Activated CD8-positive, alpha-beta memory T cell treated with anti-CD3 and anti-CD28 coated beads, Interleukin-2, amount 50 U/mL, for 4 hours (primary cell): Measurements from ENCODE around the gene RCC1.
"Not testable (repeated sequence)": the region's sequence is repeated elsewhere in the genome, so short reads cannot be mapped to it uniquely, and the experiment has no call there.

ENCODE experiments used
- DNase-seq: peaks from one replicate; pipeline ENCODE4 v3.0.0-alpha.2; 2020

RCC1 gene

DNA sequence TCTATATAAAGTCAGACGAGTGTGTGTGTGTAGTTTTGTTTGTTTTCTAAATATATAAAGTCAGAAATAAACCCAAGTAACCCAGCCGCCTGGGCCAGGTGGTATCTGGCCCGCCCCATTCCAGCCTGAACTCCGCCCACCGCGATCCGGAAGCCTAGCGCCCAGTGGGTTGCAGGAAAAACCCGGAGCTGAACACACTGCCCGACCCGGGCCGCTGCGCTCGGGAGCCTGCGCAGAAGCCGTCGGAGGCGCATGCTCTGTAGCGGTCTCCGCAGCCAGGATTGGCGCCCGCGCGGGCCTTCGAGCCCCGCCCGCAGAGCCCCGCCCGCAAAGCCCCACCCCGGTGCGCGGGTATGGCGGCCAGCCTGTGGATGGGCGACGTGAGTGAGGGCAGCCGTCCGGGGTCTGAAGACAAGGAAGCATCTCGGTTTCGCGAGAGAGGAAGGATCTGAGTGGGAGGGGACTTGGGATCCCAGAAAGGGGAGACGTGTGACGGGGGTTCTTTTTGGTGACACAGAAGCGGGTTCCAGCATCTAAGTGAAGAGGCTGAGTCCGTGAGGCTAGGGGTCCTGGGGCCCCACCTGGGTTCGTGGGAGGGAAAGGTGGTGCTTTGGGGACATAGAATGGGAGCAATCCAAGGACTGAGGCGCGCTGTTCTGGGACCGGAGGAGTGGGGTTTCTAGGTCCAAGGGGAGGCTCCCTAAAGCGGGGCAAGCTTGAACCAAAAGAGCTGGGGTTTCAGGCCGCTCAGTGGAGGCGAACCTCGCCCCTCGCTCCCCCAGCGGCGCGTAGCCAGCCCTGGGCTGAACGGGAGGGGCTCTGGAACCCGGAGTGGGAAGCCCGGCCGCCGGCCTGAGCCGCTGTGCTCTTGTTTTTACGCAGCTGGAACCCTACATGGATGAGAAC lies 47.2 kb downstream of the RCC1 start, which contains the start of gene TRNAU1AP:
Gene TRNAU1AP, plus strand, starts transcription at position 328 of the 906 bp plus-strand sequence. Its CDS starts 26 bp downstream, at position 354.
- DNase-seq = peak; percentile 97

DNA sequence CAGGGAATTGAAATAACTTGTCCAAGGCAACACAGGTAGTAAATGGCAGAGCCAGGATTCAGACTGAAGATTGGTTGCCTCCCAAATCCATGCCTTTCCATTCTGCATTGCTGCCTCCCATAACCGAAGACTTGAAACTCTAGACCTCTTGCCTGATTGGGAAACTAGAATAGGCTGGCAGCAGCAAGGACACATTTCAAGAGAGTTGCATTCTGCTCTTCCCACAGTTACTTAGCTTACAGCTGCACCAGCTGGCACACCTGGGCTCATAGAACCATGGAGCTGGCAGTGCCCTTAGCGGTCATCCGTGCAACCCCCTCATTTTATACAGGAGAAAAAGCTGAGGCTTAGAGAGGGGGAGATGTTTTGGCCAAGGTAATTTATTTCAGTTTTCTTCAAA lies 55.0 kb downstream of the RCC1 start:
- DNase-seq = no peak

DNA sequence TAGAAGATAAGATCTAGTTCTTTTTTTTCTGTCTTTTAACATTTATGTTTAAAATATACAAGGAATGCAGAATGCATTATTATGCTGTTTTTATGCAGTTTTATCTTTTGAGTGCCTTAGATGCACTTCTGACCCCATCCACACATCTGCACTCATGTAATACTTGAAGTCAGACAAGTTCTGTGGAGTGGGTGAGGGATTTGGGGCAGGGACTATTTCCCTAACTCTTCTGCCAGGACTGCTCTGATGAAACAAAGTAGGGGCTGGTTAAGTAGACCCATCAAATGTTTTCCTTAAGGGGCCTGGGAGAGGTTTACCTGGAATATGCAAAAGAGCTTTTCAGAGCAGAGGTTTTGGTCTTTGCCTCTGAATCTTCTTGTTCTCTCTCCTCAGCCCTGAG lies 58.5 kb downstream of the RCC1 start:
- DNase-seq = no peak

DNA sequence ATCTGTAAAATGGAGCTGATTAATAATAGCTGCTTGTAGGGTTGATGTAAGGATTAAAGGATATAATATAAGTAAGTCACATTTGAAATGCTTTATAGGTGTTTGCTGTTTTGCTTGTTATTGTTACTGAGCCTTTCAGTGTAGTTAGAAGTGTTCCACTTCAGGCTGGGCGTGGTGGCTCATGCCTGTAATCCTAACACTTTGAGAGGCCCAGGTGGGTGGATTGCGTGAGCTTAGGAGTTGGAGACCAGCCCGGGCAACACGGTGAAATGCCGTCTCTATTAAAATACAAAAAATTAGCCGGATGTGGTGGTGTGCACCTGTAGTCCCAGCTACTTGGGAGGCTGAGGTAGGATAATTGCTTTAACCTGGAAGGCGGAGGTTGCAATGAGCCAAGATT lies 59.2 kb downstream of the RCC1 start:
- DNase-seq = no peak

GRCh38 chr1:28565726-28566125 lies 59.9 kb downstream of the RCC1 start:
- no peak for DNase-seq

DNA sequence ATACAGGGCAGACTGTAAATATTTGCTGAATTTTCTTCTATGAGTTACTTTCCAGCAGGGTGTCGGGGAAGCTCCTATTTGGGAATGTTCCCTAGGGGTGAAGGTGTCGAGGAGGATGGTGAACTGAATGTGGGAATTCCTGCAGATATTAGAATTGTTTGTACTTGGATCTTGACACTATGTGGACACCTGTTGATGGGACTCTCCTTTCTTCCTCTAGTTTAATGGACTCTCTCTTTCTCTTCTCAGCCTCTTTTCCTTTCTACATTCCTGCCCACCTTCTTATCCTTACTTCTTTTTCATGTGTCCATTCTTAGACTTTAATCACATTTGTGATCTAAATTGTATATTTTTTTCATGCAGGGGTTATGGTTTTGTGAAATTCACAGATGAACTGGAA lies 61.1 kb downstream of the RCC1 start:
- no peak for DNase-seq

- DNase-seq = no peak
Measured at GRCh38 chr1:28571911-28572310, 66.1 kb downstream of the RCC1 start.

DNA sequence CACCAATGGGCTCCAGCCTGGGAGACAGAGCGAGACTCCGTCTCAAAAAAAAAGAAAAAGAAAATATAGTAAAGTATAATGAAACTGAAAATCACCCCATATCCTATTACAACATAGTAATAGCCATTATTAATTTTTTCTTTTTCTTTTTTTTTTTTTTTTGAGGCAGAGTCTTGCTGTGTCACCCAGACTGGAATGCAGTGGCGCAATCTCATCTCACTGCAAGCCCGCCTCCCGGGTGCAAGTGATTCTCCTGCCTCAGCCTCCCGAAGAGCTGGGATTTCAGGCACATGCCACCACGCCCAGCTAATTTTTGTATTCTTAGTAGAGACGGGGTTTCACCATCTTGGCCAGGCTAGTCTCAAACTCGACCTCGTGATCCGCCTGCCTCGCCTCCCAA lies 67.0 kb downstream of the RCC1 start:
- not testable (repeated sequence) for DNase-seq

- DNase-seq = no peak
Measured at GRCh38 chr1:28573564-28573963, 67.7 kb downstream of the RCC1 start.

GRCh38 chr1:28577052-28577678 lies 71.3 kb downstream of the RCC1 start:
- no peak for DNase-seq

GRCh38 chr1:28577738-28578536 lies 72.1 kb downstream of the RCC1 start:
- no peak for DNase-seq

- no peak for DNase-seq
Measured at GRCh38 chr1:28578696-28579218, 72.9 kb downstream of the RCC1 start.

DNA sequence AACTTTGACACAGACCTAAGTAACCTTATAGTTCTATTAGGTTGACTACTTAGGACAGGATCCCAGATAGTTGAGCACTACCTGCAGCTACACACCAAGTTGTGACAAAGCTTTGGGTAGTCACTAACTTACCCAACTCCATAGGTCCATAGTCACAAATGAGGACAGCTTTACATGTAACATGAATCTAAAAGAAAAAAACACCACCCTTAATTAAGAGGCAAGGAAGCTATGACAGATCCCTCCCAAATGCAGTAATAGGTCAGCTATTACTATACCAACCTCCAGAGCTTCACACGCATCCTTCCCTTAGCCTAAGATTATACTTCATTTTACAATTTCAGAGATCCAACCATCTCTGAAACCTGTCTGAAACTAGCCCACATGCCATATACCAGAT lies 73.6 kb downstream of the RCC1 start:
- DNase-seq = no peak

GRCh38 chr1:28580722-28581530 lies 75.1 kb downstream of the RCC1 start:
- peak; percentile 61 for DNase-seq

DNA sequence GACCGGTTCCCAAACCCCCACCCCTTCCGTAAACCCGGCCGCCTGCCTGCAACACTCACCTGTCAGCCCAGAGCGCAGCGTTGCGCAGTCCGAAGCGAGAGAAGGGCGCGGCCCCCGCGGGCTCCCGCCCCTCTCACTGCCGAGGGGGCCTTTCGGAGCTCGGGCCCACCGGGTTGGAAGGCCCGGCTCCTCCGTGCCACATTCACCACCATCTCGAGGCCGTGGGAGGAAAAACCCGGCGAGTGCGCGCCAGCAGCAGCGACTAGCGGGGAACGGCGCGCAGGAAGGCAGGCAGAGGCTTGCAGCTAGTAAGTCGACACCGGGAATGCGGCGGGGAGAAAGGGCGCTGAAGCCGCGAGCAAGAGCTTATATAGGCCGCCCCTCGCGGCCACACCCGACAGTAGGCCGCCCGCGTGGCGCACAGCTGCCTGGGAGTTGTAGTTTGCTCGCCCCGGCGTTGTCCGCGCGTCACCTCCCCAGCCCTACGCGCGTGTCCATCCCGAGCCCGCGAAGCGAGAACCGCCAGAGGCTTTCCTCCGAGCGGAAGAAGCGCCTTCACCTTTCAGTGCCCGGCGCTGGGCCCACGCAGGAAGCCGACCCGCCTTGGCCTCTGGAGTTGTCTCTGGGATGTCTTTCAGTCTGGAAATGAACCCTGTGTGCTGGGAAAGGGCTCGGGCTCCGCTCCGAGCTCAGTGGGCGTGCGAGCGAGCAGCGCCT lies 75.8 kb downstream of the RCC1 start:
- DNase-seq = peak; percentile 93

DNA sequence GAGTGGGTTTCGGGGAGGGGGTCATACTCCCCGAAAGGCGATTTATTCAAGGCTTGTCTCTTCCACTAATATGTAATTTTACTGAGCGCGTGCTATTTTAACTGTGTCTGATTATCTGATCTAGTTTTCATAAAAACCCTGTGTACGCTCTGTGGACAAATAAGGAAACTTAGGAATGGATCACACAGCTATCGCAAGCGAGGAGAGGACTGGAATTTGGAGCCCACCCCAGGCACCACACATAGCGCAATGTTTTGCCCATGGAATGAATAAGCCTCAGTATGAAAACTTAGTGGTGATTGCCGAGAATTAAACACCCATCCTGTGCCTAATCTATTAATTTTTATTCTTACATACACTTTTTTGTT lies 76.4 kb downstream of the RCC1 start:
- no peak for DNase-seq

DNA sequence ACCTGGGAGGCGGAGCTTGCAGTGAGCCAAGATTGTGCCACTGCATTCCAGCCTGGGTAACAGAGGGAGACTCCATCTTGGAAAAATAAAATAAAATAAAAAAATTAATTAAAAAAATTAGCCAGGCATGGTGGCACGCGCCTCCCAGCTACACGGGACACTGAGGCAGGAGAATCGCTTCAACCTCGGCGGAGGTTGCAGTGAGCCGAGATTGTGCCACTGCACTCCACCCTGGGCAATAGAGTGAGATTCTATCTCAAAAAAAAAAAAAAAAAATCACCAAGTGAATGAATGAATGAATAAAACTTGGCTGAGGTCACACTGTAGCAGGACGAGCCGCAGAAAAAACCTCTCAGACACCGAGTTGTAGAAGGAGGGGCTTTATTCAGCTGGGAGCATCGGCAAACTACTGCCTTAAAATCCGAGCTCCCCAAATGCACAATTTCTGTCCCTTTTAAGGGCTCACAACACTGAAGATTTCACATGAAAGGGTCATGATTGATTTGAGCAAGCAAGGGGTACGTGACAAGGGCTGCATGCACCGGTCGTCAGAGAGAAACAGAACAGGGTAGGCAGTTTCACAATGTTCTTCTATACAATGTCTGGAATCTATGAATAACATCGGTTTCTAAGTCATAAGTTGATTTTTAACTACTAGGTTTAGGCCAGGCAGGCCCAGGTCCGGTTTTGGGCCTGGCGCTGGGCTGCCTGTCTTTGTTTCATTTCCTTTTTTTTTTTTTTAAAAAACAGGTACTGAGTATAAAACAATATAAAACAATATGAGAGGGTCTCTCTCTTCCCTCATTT lies 80.9 kb downstream of the RCC1 start:
- not testable (repeated sequence) for DNase-seq
